Small intestine (tissue), 7 donors: ENCODE data around the gene MIPOL1. TPM values are rescaled to one million over a fixed set of nuclear protein-coding genes. Genes with fewer than 3 reads are reported as not detected.

Experiments
- DNase-seq, 2 donors: peaks; one replicate each; pipeline versions ENCODE4 v3.0.0 to v3.0.0-alpha.2; 2013
- FAIRE-seq: peaks from 2 replicates; lab custom pipeline; 2012; peaks lifted over from hg19 to GRCh38; lab: Jason Lieb, UNC
- H3K27ac ChIP-seq, 3 donors: one replicate each; pipeline ENCODE4 v1.5.1; 2013; ENCODE audit warnings: low read length in 2 of 3, mild to moderate bottlenecking in 2 of 3, control low read depth in 1 of 3, inconsistent platforms in 1 of 3, low read depth in 1 of 3, moderate library complexity in 1 of 3
- H3K27me3 ChIP-seq, 3 donors: one replicate each; pipeline ENCODE4 v1.6.1; 2013; ENCODE audit warnings: low read length in 3 of 3, inconsistent platforms in 1 of 3; ENCODE audit not compliant: control insufficient read depth in 3 of 3, insufficient read depth in 3 of 3
- H3K36me3 ChIP-seq, 3 donors: one replicate each; pipeline ENCODE4 v1.6.1; 2013; ENCODE audit warnings: low read length in 3 of 3, inconsistent platforms in 1 of 3, low read depth in 1 of 3, mild to moderate bottlenecking in 1 of 3, moderate library complexity in 1 of 3; ENCODE audit not compliant: control insufficient read depth in 3 of 3, insufficient read depth in 2 of 3
- H3K4me1 ChIP-seq, 3 donors: one replicate each; pipeline ENCODE4 v1.6.1; 2013; ENCODE audit warnings: low read length in 2 of 3, inconsistent platforms in 1 of 3, low read depth in 1 of 3, mild to moderate bottlenecking in 1 of 3, moderate library complexity in 1 of 3; ENCODE audit not compliant: control insufficient read depth in 3 of 3, insufficient read depth in 2 of 3
- H3K4me3 ChIP-seq, 3 donors: one replicate each; pipeline ENCODE4 v1.5.1; 2013; ENCODE audit warnings: low read length in 3 of 3, control low read depth in 1 of 3, inconsistent platforms in 1 of 3, low read depth in 1 of 3, mild to moderate bottlenecking in 1 of 3, moderate library complexity in 1 of 3
- H3K9me3 ChIP-seq, 2 donors: one replicate each; pipeline ENCODE4 v1.6.1; 2013; ENCODE audit warnings: low read depth in 1 of 2, low read length in 1 of 2; ENCODE audit not compliant: control insufficient read depth in 2 of 2, insufficient read depth in 1 of 2
- WGBS, 3 donors: extraction: QIAGEN DNeasy Blood & Tissue Kit; methylation state at CpG; one replicate each; pipeline ENCODE4 v1.1.7; 2013; 5-methylcytosine and 5-hydroxymethylcytosine counted together
- polyA plus RNA-seq, 4 donors: library from polyadenylated mRNA; stranded (reverse) in 3 of 4; unstranded in 1 of 4; fragments of 200-250 nt in 3 of 4; fragments of 120-200 nt in 1 of 4; gene quantifications; one replicate each; pipeline versions ENCODE4 v1.2.1 to v1.2.3, GENCODE V29; 2013
- donor health status: healthy with polysubstance abuse.
- donor health status: control.
- donor health status: control.
- donor health status: Bipolar disorder and iron deficiency.
- donor health status: healthy.

Gene MIPOL1
- polyA plus RNA-seq, 4 donors: 0.45 to 9.2 (median 2.3) TPM

- no peaks in the 10 kb centered on the region for H3K9me3 ChIP-seq
- H3K4me3 ChIP-seq: no peak overlapping the region
- no peaks in the 10 kb centered on the region for H3K4me1 ChIP-seq
- DNase-seq: no peak
- no peak overlapping the region for H3K27ac ChIP-seq
- no peak for FAIRE-seq
- no peaks in the 10 kb centered on the region for H3K36me3 ChIP-seq
- no peaks in the 10 kb centered on the region for H3K27me3 ChIP-seq
- WGBS, 3 donors: 81 to 88% (median 83%) methylated on average over 10 of the region's 10 CpGs
Observed at GRCh38 chr14:37167151-37168047, 30.3 kb upstream of the MIPOL1 start.

GRCh38 chr14:37168721-37169120 is 29.0 kb upstream of the MIPOL1 start:
- Histone ChIP-seq H3K4me1 (no peaks in the 10 kb centered on the region), H3K4me3 (no peak overlapping the region), H3K27me3 (no peaks in the 10 kb centered on the region), H3K9me3 (no peaks in the 10 kb centered on the region), H3K27ac (no peak overlapping the region), H3K36me3 (no peaks in the 10 kb centered on the region)
- 23 to 60% (median 24%) methylated on average over 4 of the region's 4 CpGs for WGBS, 3 donors
- DNase-seq: peak; percentile 5 to 94
- FAIRE-seq: no peak

GRCh38 chr14:37170237-37170636 is 27.5 kb upstream of the MIPOL1 start:
- DNase-seq (peak in 1 of 2 donors; percentile 76), FAIRE-seq (no peak)
- 10 to 65% (median 39%) methylated on average over 8 of the region's 8 CpGs for WGBS, 3 donors
- no peaks in the 10 kb centered on the region for H3K27me3 ChIP-seq
- no peaks in the 10 kb centered on the region for H3K36me3 ChIP-seq
- H3K9me3 ChIP-seq: no peaks in the 10 kb centered on the region
- H3K27ac ChIP-seq: peak overlapping the region in 1 of 3 donors; percentile 41
- no peaks in the 10 kb centered on the region for H3K4me1 ChIP-seq
- H3K4me3 ChIP-seq: no peak overlapping the region

- H3K36me3 ChIP-seq: no peaks in the 10 kb centered on the region
- FAIRE-seq: no peak
- WGBS, 3 donors: 61 to 73% (median 64%) methylated on average over 9 to 10 of the region's 10 CpGs
Observed at GRCh38 chr14:37170993-37171392, 26.7 kb upstream of the MIPOL1 start.

GRCh38 chr14:37171678-37172023 is 26.1 kb upstream of the MIPOL1 start:
- Histone ChIP-seq H3K4me3 (peak overlapping the region in 2 of 3 donors; percentile 56 to 72), H3K27ac (peak overlapping the region in 2 of 3 donors; percentile 76 to 88), H3K9me3 (no peaks in the 10 kb centered on the region), H3K4me1 (no peaks in the 10 kb centered on the region), H3K36me3 (no peaks in the 10 kb centered on the region), H3K27me3 (no peaks in the 10 kb centered on the region)
- FAIRE-seq (no peak), DNase-seq (no peak)
- WGBS, 3 donors: 2 to 4% (median 3%) methylated on average over 6 of the region's 6 CpGs

More at GRCh38 chr14:37170993-37171392, 26.7 kb upstream of the MIPOL1 start:
- Histone ChIP-seq H3K4me3 (no peak overlapping the region), H3K27me3 (no peaks in the 10 kb centered on the region), H3K4me1 (no peaks in the 10 kb centered on the region), H3K27ac (no peak overlapping the region), H3K9me3 (no peaks in the 10 kb centered on the region)
- DNase-seq: no peak

GRCh38 chr14:37172024-37172869 is 25.5 kb upstream of the MIPOL1 start, which contains the start of gene SLC25A21:
Gene SLC25A21 (minus strand): TSS chr14:37172606.
- Histone ChIP-seq H3K36me3 (no peaks in the 10 kb centered on the region), H3K4me1 (no peaks in the 10 kb centered on the region), H3K4me3 (peak within 1 kb of the TSS; percentile 21 to 72 (median 56)), H3K9me3 (no peaks in the 10 kb centered on the region), H3K27me3 (no peaks in the 10 kb centered on the region), H3K27ac (peak within 1 kb of the TSS; percentile 38 to 88 (median 76))
- peak; percentile 70 to 88 for DNase-seq
- WGBS, 3 donors: 2 to 6% (median 4%) methylated on average over 66 of the region's 66 CpGs
- FAIRE-seq: no peak

GRCh38 chr14:37172936-37173614 is 24.7 kb upstream of the MIPOL1 start:
- H3K4me1 ChIP-seq: no peaks in the 10 kb centered on the region
- FAIRE-seq (no peak), DNase-seq (no peak)
- H3K36me3 ChIP-seq: no peaks in the 10 kb centered on the region
- H3K27ac ChIP-seq: peak overlapping the region in 1 of 3 donors; percentile 76
- no peaks in the 10 kb centered on the region for H3K9me3 ChIP-seq
- WGBS, 3 donors: 22 to 45% (median 32%) methylated on average over 5 of the region's 5 CpGs
- no peaks in the 10 kb centered on the region for H3K27me3 ChIP-seq
- H3K4me3 ChIP-seq: peak overlapping the region in 1 of 3 donors; percentile 72
